Measurements from ENCODE around the gene ANKRD13A. TPM values are rescaled to one million over a fixed set of nuclear protein-coding genes. Genes with fewer than 3 reads are reported as not detected.
"Not testable (repeated sequence)": the region's sequence is repeated elsewhere in the genome, so short reads cannot be mapped to it uniquely, and the experiment has no call there.

The ANKRD13A gene
- total RNA-seq, 2 donors from 2014 or later, result 26.0 to 31.8 TPM

GRCh38 chr12:110004598-110004997 is 5.4 kb downstream of the ANKRD13A start:
- H3K27me3 ChIP-seq, result no peaks in the 10 kb centered on the region
- H3K4me1 ChIP-seq, result peaks cover 0 to 15% of the 10 kb centered on the region in 2 donors
- no peak for TF ChIP-seq CTCF (IDR thresholded peaks at IDR 0.05)

GRCh38 chr12:110005319-110005973 is 6.2 kb downstream of the ANKRD13A start:
- Histone ChIP-seq H3K36me3 (peaks cover 5% of the 10 kb centered on the region), H3K27ac (no peak overlapping the region), H3K4me3 (no peak overlapping the region), H3K4me1 (peaks cover 0 to 9% of the 10 kb centered on the region in 2 donors), H3K9me3 (no peaks in the 10 kb centered on the region), H3K27me3 (no peaks in the 10 kb centered on the region)
- DNase-seq (ENCODE audit: low spot score), result no peak
- no peak for TF ChIP-seq CTCF (IDR thresholded peaks at IDR 0.05)

More at GRCh38 chr12:110004598-110004997, 5.4 kb downstream of the ANKRD13A start:
- Histone ChIP-seq H3K4me3 (no peak overlapping the region), H3K9me3 (no peaks in the 10 kb centered on the region), H3K27ac (no peak overlapping the region), H3K36me3 (peaks cover 5% of the 10 kb centered on the region)
- no peak for DNase-seq (ENCODE audit: low spot score)

GRCh38 chr12:110006115-110006514 is 6.9 kb downstream of the ANKRD13A start:
- H3K27me3 ChIP-seq, result no peaks in the 10 kb centered on the region
- peaks cover 5% of the 10 kb centered on the region for H3K36me3 ChIP-seq
- H3K4me3 ChIP-seq, result no peak overlapping the region
- no peak for DNase-seq (ENCODE audit: low spot score)
- H3K27ac ChIP-seq, result no peak overlapping the region
- H3K9me3 ChIP-seq, result no peaks in the 10 kb centered on the region
- no peak for TF ChIP-seq CTCF (IDR thresholded peaks at IDR 0.05)
- peaks cover 0 to 8% of the 10 kb centered on the region in 2 donors for H3K4me1 ChIP-seq

- DNase-seq (ENCODE audit: low spot score), result no peak
- Histone ChIP-seq H3K4me1 (no peaks in the 10 kb centered on the region), H3K36me3 (peaks cover 4% of the 10 kb centered on the region), H3K4me3 (no peak overlapping the region), H3K27ac (no peak overlapping the region), H3K27me3 (no peaks in the 10 kb centered on the region), H3K9me3 (no peaks in the 10 kb centered on the region)
- TF ChIP-seq CTCF (IDR thresholded peaks at IDR 0.05), result no peak
Observed at GRCh38 chr12:110007881-110008280, 8.7 kb downstream of the ANKRD13A start.

- not testable (repeated sequence) for H3K27me3 ChIP-seq; H3K9me3 ChIP-seq; H3K36me3 ChIP-seq; H3K4me1 ChIP-seq; H3K27ac ChIP-seq; DNase-seq (ENCODE audit: low spot score); H3K4me3 ChIP-seq
Observed at GRCh38 chr12:110008681-110009398, 9.6 kb downstream of the ANKRD13A start.

- H3K27ac ChIP-seq, result no peak overlapping the region
- TF ChIP-seq CTCF (IDR thresholded peaks at IDR 0.05), result no peak
- H3K4me1 ChIP-seq, result no peaks in the 10 kb centered on the region
- H3K27me3 ChIP-seq, result no peaks in the 10 kb centered on the region
- peaks cover 16% of the 10 kb centered on the region for H3K36me3 ChIP-seq
- H3K4me3 ChIP-seq, result no peak overlapping the region
- no peak for DNase-seq (ENCODE audit: low spot score)
- no peaks in the 10 kb centered on the region for H3K9me3 ChIP-seq
Observed at GRCh38 chr12:110010853-110011723, 11.9 kb downstream of the ANKRD13A start.
